T-helper 1 cell treated with Interleukin-12 subunit alpha and Interleukin-12 subunit beta and Interleukin-4 antibody, amounts not matched to agents 30 μg/mL and 1 μg/mL, for 36 hours (primary cell): ENCODE results near the gene CPA4.
"Not testable (repeated sequence)": the region's sequence is repeated elsewhere in the genome, so short reads cannot be mapped to it uniquely, and the experiment has no call there.

Source experiments
- H3K27ac Mint-ChIP-seq: one replicate; pipeline ENCODE4 v1.8.0; 2021; ENCODE audit warnings: mild to moderate bottlenecking, mixed read lengths
- H3K27me3 Mint-ChIP-seq: one replicate; pipeline ENCODE4 v1.8.0; 2021; ENCODE audit warnings: low read depth, mixed read lengths
- H3K36me3 Mint-ChIP-seq: one replicate; pipeline ENCODE4 v1.8.0; 2021; ENCODE audit warnings: low read depth, mixed read lengths
- H3K4me1 Mint-ChIP-seq: one replicate; pipeline ENCODE4 v1.8.0; 2021; ENCODE audit warnings: low read depth, mixed read lengths
- H3K4me3 Mint-ChIP-seq: one replicate; pipeline ENCODE4 v1.8.0; 2021; ENCODE audit warnings: mild to moderate bottlenecking, moderate library complexity, mixed read lengths
- H3K9me3 Mint-ChIP-seq: one replicate; pipeline ENCODE4 v1.8.0; 2021; ENCODE audit warnings: mixed read lengths

CPA4 gene, protein sequence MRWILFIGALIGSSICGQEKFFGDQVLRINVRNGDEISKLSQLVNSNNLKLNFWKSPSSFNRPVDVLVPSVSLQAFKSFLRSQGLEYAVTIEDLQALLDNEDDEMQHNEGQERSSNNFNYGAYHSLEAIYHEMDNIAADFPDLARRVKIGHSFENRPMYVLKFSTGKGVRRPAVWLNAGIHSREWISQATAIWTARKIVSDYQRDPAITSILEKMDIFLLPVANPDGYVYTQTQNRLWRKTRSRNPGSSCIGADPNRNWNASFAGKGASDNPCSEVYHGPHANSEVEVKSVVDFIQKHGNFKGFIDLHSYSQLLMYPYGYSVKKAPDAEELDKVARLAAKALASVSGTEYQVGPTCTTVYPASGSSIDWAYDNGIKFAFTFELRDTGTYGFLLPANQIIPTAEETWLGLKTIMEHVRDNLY

GRCh38 chr7:130292682-130293257 lies at the start of gene CPA4:
Gene CPA4, plus strand, starts transcription at chr7:130293161. Its CDS starts 20 bp downstream, at chr7:130293181.
- Mint-ChIP-seq H3K27ac (no peak within 1 kb of the TSS), H3K4me3 (no peak within 1 kb of the TSS), H3K27me3 (no peaks in the 10 kb centered on the region), H3K9me3 (peaks cover 17% of the 10 kb centered on the region), H3K36me3 (no peaks in the 10 kb centered on the region), H3K4me1 (no peaks in the 10 kb centered on the region)

GRCh38 chr7:130243486-130243885 lies 49.5 kb upstream of the CPA4 start:
- H3K27ac Mint-ChIP-seq, H3K36me3 Mint-ChIP-seq, H3K4me3 Mint-ChIP-seq, H3K27me3 Mint-ChIP-seq, H3K9me3 Mint-ChIP-seq: not testable (repeated sequence)
- H3K4me1 Mint-ChIP-seq, result peaks cover 11% of the 10 kb centered on the region

DNA sequence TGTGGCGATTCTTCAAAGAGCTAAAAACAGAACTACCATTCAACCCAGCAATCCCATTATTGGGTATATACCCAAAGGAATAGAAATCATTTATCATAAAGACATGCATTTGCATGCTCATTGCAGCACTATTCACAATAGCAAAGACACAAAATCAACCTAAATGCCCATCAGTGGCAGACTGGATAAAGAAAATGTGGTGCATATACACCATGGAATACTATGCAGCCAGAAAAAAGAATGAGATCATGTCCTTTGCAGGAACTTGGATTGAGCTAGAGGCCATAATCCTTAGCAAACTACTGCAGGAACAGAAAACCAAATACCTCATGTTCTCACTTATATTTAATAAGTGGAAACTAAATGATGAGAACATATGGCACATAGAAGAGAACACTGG lies 46.5 kb upstream of the CPA4 start:
- not testable (repeated sequence) for H3K27ac Mint-ChIP-seq, H3K4me3 Mint-ChIP-seq, H3K36me3 Mint-ChIP-seq, H3K9me3 Mint-ChIP-seq, H3K27me3 Mint-ChIP-seq
- H3K4me1 Mint-ChIP-seq, result peaks cover 11% of the 10 kb centered on the region

- H3K27me3 Mint-ChIP-seq, H3K36me3 Mint-ChIP-seq, H3K4me3 Mint-ChIP-seq, H3K27ac Mint-ChIP-seq, H3K4me1 Mint-ChIP-seq: not testable (repeated sequence)
- peaks cover 22% of the 10 kb centered on the region for H3K9me3 Mint-ChIP-seq
These were observed 44.1 kb upstream of the CPA4 start for GRCh38 chr7:130248842-130249241.

- H3K27ac Mint-ChIP-seq, H3K4me1 Mint-ChIP-seq, H3K27me3 Mint-ChIP-seq, H3K36me3 Mint-ChIP-seq, H3K4me3 Mint-ChIP-seq: not testable (repeated sequence)
- H3K9me3 Mint-ChIP-seq, result peaks cover 19% of the 10 kb centered on the region
These were observed 43.3 kb upstream of the CPA4 start for GRCh38 chr7:130249626-130250025.

DNA sequence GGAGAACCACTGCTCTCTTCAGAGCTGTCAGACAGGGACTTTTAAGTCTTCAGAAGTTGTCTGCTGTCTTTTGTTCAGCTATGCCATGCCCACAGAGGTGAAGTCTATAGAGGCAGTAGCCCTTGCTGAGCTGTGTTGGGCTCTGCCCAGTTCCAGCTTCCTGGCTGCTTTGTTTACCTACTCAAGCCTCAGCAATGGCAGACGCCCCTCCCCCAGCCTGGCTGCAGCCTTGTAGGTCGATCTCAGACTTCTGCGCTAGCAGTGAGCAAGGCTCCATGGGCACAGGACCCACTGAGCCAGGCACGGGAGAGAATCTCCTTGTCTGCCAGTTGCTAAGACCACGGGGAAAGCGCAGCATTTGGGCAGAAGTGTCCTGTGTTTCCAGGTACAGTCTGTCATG lies 38.4 kb upstream of the CPA4 start:
- H3K9me3 Mint-ChIP-seq, result peaks cover 25% of the 10 kb centered on the region
- no peak overlapping the region for H3K4me3 Mint-ChIP-seq
- peaks cover 8% of the 10 kb centered on the region for H3K27me3 Mint-ChIP-seq
- H3K4me1 Mint-ChIP-seq, result no peaks in the 10 kb centered on the region
- no peak overlapping the region for H3K27ac Mint-ChIP-seq
- H3K36me3 Mint-ChIP-seq, result peaks cover 2% of the 10 kb centered on the region

GRCh38 chr7:130256704-130257103 lies 36.3 kb upstream of the CPA4 start:
- no peaks in the 10 kb centered on the region for H3K4me1 Mint-ChIP-seq
- H3K27me3 Mint-ChIP-seq, result peaks cover 6% of the 10 kb centered on the region
- no peak overlapping the region for H3K4me3 Mint-ChIP-seq
- peaks cover 2% of the 10 kb centered on the region for H3K36me3 Mint-ChIP-seq
- H3K27ac Mint-ChIP-seq, result no peak overlapping the region
- H3K9me3 Mint-ChIP-seq, result peaks cover 21% of the 10 kb centered on the region

DNA sequence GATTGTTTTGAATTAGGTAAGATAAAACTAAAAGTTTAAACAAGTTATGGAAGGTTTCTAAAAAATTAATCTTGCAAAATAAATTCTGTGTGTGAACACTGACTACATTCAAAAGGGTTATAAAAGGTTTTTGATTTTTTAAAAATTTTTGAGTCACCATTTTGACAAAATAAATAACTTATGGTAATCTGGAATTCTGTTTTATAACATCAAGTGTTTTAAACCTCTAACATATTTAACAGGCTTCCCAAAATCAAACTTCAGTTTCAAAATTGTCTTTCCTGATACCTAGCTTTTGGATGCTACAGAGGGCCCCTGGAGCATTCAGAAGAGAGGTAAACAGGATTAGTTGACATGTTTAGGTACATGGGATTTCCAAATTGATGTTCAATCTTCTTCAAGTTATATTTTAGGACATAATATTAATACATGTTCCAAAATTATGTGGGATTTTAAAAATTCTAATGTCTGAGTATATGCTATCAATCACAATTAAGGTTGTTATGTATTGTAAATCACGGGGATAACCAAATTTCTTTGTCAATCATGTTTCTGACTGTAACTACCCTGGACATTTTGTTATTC lies 34.4 kb upstream of the CPA4 start:
- Mint-ChIP-seq H3K27ac (no peak overlapping the region), H3K27me3 (no peaks in the 10 kb centered on the region), H3K9me3 (peaks cover 9% of the 10 kb centered on the region), H3K4me3 (no peak overlapping the region), H3K4me1 (no peaks in the 10 kb centered on the region), H3K36me3 (no peaks in the 10 kb centered on the region)

DNA sequence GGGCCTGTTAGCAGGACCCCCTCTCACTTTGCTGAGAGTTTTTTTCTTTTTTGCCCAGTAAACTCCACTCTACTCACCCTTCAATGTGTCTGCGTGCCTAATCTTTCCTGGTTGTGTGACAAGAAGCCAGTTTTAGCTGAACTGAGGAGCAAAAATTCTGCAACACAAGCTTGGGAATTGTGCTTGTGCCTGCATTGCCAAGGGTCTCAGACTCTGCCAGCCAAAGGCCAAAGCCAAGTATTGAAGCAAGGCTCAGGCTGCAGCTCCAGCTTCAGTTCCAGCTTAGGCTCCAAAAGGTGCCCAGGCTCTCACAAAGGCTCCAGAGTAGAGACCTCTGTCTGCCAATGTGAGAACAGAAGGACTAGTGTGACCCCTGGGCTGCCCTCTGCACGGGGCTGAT lies 30.5 kb upstream of the CPA4 start:
- peaks cover 7% of the 10 kb centered on the region for H3K9me3 Mint-ChIP-seq
- H3K4me3 Mint-ChIP-seq, result no peak overlapping the region
- H3K36me3 Mint-ChIP-seq, result no peaks in the 10 kb centered on the region
- no peak overlapping the region for H3K27ac Mint-ChIP-seq
- H3K27me3 Mint-ChIP-seq, result no peaks in the 10 kb centered on the region
- H3K4me1 Mint-ChIP-seq, result no peaks in the 10 kb centered on the region

DNA sequence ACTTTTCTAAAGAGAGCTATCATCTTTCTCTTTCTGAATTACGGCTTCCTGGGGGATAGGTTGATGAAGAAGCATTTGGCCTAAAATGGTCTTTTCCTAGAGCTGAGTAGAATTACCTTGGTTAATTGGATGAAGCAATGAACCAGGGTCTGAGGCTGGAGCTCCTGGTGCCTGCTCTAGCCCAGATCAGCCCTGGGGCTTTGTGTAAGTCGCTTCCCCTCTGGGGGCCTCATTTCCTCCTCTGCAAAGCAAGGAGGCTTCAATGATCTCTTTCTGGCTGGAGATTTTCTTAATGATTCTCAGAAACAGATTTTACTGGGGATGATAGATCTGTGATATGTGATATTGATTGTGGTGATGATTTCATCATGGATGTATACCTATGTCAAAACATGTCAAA lies 29.8 kb upstream of the CPA4 start:
- H3K4me1 Mint-ChIP-seq, result peaks cover 2% of the 10 kb centered on the region
- H3K27ac Mint-ChIP-seq, result no peak overlapping the region

GRCh38 chr7:130266258-130266960 lies 26.6 kb upstream of the CPA4 start, which contains the start of gene CPA2:
Gene CPA2, plus strand, starts transcription at chr7:130266863. Its CDS starts 19 bp downstream, at chr7:130266882.
- Mint-ChIP-seq H3K4me3 (no peak within 1 kb of the TSS), H3K27ac (no peak within 1 kb of the TSS), H3K27me3 (no peaks in the 10 kb centered on the region), H3K36me3 (no peaks in the 10 kb centered on the region), H3K9me3 (no peaks in the 10 kb centered on the region), H3K4me1 (peaks cover 2% of the 10 kb centered on the region)

More for the DNA sequence above, 29.8 kb upstream of the CPA4 start:
- Mint-ChIP-seq H3K9me3 (peaks cover 7% of the 10 kb centered on the region), H3K4me3 (no peak overlapping the region), H3K36me3 (no peaks in the 10 kb centered on the region), H3K27me3 (no peaks in the 10 kb centered on the region)

DNA sequence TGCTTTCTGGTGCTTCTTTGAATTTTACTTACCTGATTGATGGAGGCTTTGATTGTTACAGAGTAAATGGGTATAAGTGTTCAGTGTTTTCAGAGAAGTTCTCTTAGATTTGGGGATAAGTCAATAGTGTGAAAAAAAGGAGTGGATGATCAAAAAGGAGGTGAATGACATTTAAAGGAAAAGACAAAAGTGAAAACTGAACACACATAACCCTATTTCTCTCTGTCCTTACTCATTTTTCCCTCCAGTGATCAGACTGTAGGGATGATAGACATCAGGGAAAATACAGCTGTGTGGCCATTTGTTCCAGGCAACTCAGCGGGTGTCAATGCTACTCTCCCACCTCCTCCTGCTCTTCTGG lies 26.0 kb upstream of the CPA4 start:
- Mint-ChIP-seq H3K36me3 (no peaks in the 10 kb centered on the region), H3K27me3 (no peaks in the 10 kb centered on the region), H3K9me3 (no peaks in the 10 kb centered on the region), H3K27ac (no peak overlapping the region), H3K4me1 (peaks cover 2% of the 10 kb centered on the region), H3K4me3 (no peak overlapping the region)

- Mint-ChIP-seq H3K27me3 (no peaks in the 10 kb centered on the region), H3K36me3 (no peaks in the 10 kb centered on the region), H3K27ac (no peak overlapping the region), H3K4me1 (peaks cover 7% of the 10 kb centered on the region), H3K9me3 (no peaks in the 10 kb centered on the region), H3K4me3 (no peak overlapping the region)
These were observed 24.3 kb upstream of the CPA4 start for GRCh38 chr7:130268463-130269317.

DNA sequence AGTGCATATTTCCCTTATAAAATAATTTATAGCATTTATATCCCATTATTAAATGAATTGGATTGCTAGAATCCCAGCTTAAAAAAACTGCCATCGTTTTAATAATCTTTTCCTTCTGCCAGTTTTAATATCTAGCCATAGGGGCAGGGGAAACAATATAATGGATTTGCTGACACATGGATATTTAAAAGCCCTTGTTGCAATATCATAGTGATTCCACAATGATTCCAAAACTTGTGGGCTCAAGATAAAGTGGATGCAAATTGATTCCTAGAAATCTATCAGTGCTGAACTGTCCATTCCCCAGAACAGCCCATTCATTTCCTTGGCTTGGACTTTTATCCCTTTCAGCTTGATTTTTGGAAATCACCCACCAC lies 23.7 kb upstream of the CPA4 start:
- Mint-ChIP-seq H3K4me1 (peaks cover 8% of the 10 kb centered on the region), H3K27me3 (no peaks in the 10 kb centered on the region), H3K36me3 (no peaks in the 10 kb centered on the region), H3K9me3 (no peaks in the 10 kb centered on the region), H3K4me3 (no peak overlapping the region), H3K27ac (no peak overlapping the region)
